ENCODE data around the gene KATNA1. TPM values are rescaled to one million over a fixed set of nuclear protein-coding genes. Genes with fewer than 3 reads are reported as not detected.

Gene KATNA1
- total and polyA plus RNA-seq, 9 of the 15 experiments (the other 6 are each of a cell fraction or from before 2014, with no cell fraction given), result 22.5 to 76.9 (median 45.0) TPM

- no peak for TF ChIP-seq ATF2 (CRISPR knock-in tag; IDR thresholded peaks at IDR 0.05)
- peak; percentile 40 for TF ChIP-seq CCNT2 (IDR thresholded peaks at IDR 0.05; ENCODE audit: borderline replicate concordance, extremely low read depth, insufficient read length, low read depth, low read length)
- TF ChIP-seq ZNF224 (CRISPR knock-in tag; IDR thresholded peaks at IDR 0.05), result no peak
- TF ChIP-seq CREM (IDR thresholded peaks at IDR 0.05; ENCODE audit: low read depth), result peak; percentile 62
- TF ChIP-seq FIP1L1 (IDR thresholded peaks at IDR 0.05; ENCODE audit: low read depth, low read length, poor library complexity, severe bottlenecking), result no peak
- no peak for TF ChIP-seq ZNF174 (CRISPR knock-in tag; IDR thresholded peaks at IDR 0.05)
- no peak for TF ChIP-seq HDGF (IDR thresholded peaks at IDR 0.05)
- TF ChIP-seq CBFA2T3 (IDR thresholded peaks at IDR 0.05), result peak; percentile 61
- TF ChIP-seq RUNX1 (IDR thresholded peaks at IDR 0.05; ENCODE audit: low read depth), result no peak
- TF ChIP-seq CEBPB (tag; IDR thresholded peaks at IDR 0.05), result no peak
- peak; percentile 66; the same call in 1 of the 2 replicates for TF ChIP-seq REST (IDR thresholded peaks at IDR 0.05; ENCODE audit: borderline replicate concordance)
- no peak for TF ChIP-seq REST (CRISPR knock-in tag; IDR thresholded peaks at IDR 0.05; ENCODE audit: low read depth)
- no peak for TF ChIP-seq ELK1 (CRISPR knock-in tag; IDR thresholded peaks at IDR 0.05)
- no peak for TF ChIP-seq PHB2 (IDR thresholded peaks at IDR 0.05; ENCODE audit: low read depth)
- TF ChIP-seq FOXP4 (CRISPR knock-in tag; IDR thresholded peaks at IDR 0.05; ENCODE audit: borderline replicate concordance), result no peak
Observed at GRCh38 chr6:149565527-149566409, 82.7 kb downstream of the KATNA1 start, which contains the start of gene GINM1 (continued).
